Measurements from ENCODE around the gene FGF9.
A peak's percentile ranks its signal among the peaks of the same experiment; 100 is the strongest.

FGF9 gene

DNA sequence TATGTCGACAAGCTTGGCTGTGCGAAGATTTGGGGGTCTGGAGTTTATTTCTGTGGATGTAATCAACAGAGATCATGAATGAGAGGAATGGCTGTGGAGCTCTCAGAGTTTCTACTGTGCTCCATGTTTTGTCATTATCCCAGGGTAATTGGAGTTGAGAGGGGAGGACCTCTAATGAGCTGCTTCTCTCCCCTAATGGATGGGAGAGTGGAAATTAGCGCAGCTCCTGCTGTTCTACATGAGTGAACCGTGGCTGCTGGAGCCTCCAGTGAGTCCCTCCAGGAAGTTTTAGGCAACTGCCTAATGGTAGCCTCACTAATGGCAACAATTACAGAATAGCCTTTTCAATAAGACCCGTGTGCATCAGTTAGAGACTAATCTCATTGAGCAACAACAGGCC lies 31.3 kb upstream of the FGF9 start:
- no peak for DNase-seq (ENCODE audit: low read depth)
- TF ChIP-seq CTCF (IDR thresholded peaks at IDR 0.05; ENCODE audit: low read length, missing control alignments): no peak
- no peak overlapping the region for H3K4me3 ChIP-seq (replicated peaks; ENCODE audit: low read depth, low read length)

- no peak for DNase-seq (ENCODE audit: low read depth)
- no peak for TF ChIP-seq CTCF (IDR thresholded peaks at IDR 0.05; ENCODE audit: low read length, missing control alignments)
- no peak overlapping the region for H3K4me3 ChIP-seq (replicated peaks; ENCODE audit: low read depth, low read length)
Measured at GRCh38 chr13:21641629-21642028, 29.2 kb upstream of the FGF9 start.

DNA sequence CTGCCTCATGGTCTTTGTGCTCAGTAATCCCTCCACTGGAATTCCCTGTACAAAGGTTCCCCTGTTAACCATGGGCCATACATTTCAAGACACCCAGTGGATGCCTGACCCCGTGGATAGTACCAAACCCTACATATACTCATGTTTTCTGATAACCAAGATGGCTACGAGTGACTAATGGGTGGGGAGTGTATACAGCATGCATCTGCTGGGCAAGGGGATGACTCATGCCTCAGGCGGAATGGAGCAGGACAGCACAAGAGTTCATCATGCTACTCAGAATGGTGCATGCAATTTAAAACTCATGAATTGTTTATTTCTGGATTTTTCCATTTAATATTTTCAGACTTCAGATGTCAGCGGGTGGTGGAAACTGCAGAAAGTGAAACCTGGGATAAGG lies 13.3 kb upstream of the FGF9 start:
- H3K4me3 ChIP-seq (replicated peaks; ENCODE audit: low read depth, low read length): no peak overlapping the region
- no peak for TF ChIP-seq CTCF (IDR thresholded peaks at IDR 0.05; ENCODE audit: low read length, missing control alignments)
- no peak for DNase-seq (ENCODE audit: low read depth)

GRCh38 chr13:21659087-21659486 lies 11.8 kb upstream of the FGF9 start:
- no peak overlapping the region for H3K4me3 ChIP-seq (replicated peaks; ENCODE audit: low read depth, low read length)

DNA sequence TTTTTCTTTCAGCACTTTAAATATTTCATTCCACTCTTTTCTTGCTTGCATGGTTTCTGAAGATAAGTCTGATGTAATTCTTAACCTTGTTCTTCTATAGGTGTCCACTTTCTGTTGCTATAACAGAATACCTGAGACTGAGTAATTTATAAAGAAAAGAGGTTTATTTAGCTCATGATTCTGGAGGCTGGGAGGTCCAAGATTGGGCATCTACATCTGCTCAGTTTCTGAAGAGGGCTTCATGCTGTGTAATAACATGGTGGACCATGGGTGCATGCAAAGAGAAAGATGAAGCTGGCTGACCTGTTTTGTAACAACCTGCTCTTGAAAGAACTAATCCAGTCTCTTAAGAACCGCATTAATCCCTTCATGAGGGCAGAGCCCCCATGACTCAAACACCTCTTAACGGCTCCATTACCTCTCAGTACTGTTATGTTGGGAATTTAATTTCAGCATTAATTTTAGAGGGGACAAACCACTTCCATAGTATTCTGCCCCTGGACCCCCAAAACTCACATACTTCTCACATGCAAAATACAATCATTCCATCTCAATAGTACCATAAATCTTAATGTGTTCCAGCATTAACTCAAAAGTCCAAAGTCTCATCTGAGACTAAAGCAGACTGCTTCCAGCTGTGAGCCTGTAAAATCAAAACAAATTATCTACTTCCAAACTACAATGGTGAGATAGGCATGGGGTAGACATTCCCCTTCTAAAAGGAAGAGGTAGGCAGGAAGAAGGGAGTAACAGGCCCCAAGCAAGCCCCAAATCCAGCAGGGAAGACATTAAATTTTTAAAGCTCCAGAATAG lies 9.6 kb upstream of the FGF9 start:
- no peak overlapping the region for H3K4me3 ChIP-seq (replicated peaks; ENCODE audit: low read depth, low read length)
- DNase-seq (ENCODE audit: low read depth): no peak
- TF ChIP-seq CTCF (IDR thresholded peaks at IDR 0.05; ENCODE audit: low read length, missing control alignments): no peak

More at GRCh38 chr13:21659087-21659486, 11.8 kb upstream of the FGF9 start:
- no peak for TF ChIP-seq CTCF (IDR thresholded peaks at IDR 0.05; ENCODE audit: low read length, missing control alignments)
- DNase-seq (ENCODE audit: low read depth): no peak

- no peak for DNase-seq (ENCODE audit: low read depth)
- no peak for TF ChIP-seq CTCF (IDR thresholded peaks at IDR 0.05; ENCODE audit: low read length, missing control alignments)
Measured at GRCh38 chr13:21663197-21663596, 7.7 kb upstream of the FGF9 start.

GRCh38 chr13:21668732-21669275 lies 2.1 kb upstream of the FGF9 start:
- peak overlapping the region; percentile 54 for H3K4me3 ChIP-seq (replicated peaks; ENCODE audit: low read depth, low read length)
- no peak for TF ChIP-seq CTCF (IDR thresholded peaks at IDR 0.05; ENCODE audit: low read length, missing control alignments)
- no peak for DNase-seq (ENCODE audit: low read depth)

More at GRCh38 chr13:21663197-21663596, 7.7 kb upstream of the FGF9 start:
- H3K4me3 ChIP-seq (replicated peaks; ENCODE audit: low read depth, low read length): no peak overlapping the region

Data from fibroblast of pulmonary artery (primary cell).